Measurements from ENCODE around the gene ANKRD65.
A peak's percentile ranks its signal among the peaks of the same experiment; 100 is the strongest.
"Not testable (repeated sequence)": the region's sequence is repeated elsewhere in the genome, so short reads cannot be mapped to it uniquely, and the experiment has no call there.

The ANKRD65 gene

DNA sequence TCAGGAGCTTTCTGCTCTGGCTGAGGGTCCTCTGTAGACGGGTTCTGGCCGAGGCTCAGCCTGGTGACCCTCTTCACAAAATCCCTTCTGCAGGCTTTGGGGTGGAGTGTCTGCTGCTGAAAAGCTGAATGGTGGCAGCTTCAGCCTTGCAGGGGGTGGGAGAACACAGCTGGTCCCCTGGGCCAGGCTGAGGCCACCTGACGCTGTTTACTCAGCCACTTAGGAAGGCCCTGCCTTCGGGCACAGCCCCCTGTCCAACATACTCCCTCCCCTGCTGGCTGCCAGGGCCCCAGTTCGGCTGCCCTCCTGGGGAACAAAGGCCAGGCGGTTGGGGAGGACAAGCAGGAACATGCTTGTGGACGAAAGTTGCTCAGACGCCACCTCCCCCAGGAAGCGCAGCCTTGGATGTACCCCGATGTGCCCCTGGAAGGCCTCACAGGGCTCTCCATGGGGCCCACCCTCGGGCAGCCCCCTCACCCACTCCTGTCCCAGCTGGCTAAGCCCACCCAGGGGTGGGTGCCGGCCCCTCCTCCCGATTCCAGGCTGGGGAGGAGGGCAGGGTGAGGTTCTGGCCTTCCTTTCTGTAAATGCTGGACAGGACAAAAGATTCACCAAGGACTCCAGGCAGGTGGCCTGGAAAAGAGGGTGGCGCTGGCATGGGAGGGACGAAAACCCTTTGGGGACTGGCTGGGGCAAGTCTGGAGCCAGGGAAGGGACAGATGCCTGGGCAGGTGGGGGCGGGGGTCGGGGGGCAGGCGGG lies at the start of gene ANKRD65:
Gene ANKRD65, minus strand, starts transcription at position 130 of the 760 bp plus-strand sequence. CDS start 271 bp downstream, outside the sequence.
- H3K4me3 Mint-ChIP-seq: no peak within 1 kb of the TSS
- H3K9me3 Mint-ChIP-seq: no peaks in the 10 kb centered on the region
- no peak for DNase-seq
- H3K27ac Mint-ChIP-seq: no peak within 1 kb of the TSS
- H3K27me3 Mint-ChIP-seq: peaks cover 9% of the 10 kb centered on the region
- H3K36me3 Mint-ChIP-seq (ENCODE audit: low read depth): no peaks in the 10 kb centered on the region
- ATAC-seq: no peak
- H3K4me1 Mint-ChIP-seq: peaks cover 12% of the 10 kb centered on the region

DNA sequence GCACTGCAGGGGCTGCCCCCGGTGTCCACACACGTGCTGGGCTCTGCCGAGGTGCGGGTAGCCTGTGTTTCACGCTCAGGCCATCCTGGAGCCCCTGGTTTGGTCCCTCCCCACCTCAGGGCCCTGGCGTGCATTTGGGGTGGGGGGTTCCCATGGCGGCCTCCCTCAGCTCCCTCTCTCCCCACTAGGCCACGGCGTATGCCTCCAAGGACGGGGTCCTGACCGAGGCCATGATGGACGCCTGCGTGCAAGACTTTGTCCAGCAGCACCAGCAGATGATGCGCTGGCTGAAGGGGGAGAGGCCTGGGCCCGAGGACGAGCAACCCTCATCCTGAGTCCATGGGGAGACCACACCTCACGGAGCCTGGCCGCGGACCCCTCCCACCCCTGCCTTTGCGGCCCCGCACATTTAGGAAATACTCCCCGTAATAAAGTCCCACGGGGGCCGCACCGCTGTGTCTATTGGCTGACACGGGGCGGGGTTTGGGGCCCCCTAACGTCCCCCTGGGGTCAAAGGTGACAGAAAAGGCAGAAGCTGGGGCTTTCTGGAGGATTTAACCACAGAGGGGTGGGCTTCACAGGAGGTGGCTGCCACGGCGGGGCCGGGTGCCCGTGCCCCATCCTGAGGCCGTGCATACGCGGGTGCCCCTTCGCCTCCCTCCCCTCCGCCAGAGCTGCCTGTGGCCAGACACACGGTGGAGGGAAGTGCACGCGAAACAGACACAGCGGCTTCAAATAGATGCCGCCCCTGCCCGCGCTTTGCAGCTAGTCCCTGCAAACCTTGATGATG lies 47.3 kb upstream of the ANKRD65 start:
- not testable (repeated sequence) for H3K4me3 Mint-ChIP-seq, ATAC-seq, H3K27ac Mint-ChIP-seq, H3K27me3 Mint-ChIP-seq, DNase-seq, H3K9me3 Mint-ChIP-seq
- Mint-ChIP-seq H3K4me1 (peaks cover 22% of the 10 kb centered on the region), H3K36me3 (ENCODE audit: low read depth) (peaks cover 11% of the 10 kb centered on the region)

GRCh38 chr1:1463312-1463711 lies 42.2 kb upstream of the ANKRD65 start:
- Mint-ChIP-seq H3K4me1 (no peaks in the 10 kb centered on the region), H3K4me3 (no peak overlapping the region), H3K27ac (no peak overlapping the region), H3K27me3 (peaks cover 5% of the 10 kb centered on the region), H3K9me3 (no peaks in the 10 kb centered on the region), H3K36me3 (ENCODE audit: low read depth) (no peaks in the 10 kb centered on the region)
- DNase-seq (no peak), ATAC-seq (no peak)

GRCh38 chr1:1462318-1462966 lies 41.4 kb upstream of the ANKRD65 start:
- Mint-ChIP-seq H3K9me3 (no peaks in the 10 kb centered on the region), H3K27me3 (peaks cover 5% of the 10 kb centered on the region), H3K36me3 (ENCODE audit: low read depth) (no peaks in the 10 kb centered on the region), H3K4me1 (no peaks in the 10 kb centered on the region), H3K27ac (no peak overlapping the region), H3K4me3 (peak overlapping the region; percentile 24)
- DNase-seq (no peak), ATAC-seq (peak; percentile 51)

- H3K27ac Mint-ChIP-seq: no peak overlapping the region
- DNase-seq: no peak
These were observed 40.7 kb upstream of the ANKRD65 start for GRCh38 chr1:1461721-1462317.

DNA sequence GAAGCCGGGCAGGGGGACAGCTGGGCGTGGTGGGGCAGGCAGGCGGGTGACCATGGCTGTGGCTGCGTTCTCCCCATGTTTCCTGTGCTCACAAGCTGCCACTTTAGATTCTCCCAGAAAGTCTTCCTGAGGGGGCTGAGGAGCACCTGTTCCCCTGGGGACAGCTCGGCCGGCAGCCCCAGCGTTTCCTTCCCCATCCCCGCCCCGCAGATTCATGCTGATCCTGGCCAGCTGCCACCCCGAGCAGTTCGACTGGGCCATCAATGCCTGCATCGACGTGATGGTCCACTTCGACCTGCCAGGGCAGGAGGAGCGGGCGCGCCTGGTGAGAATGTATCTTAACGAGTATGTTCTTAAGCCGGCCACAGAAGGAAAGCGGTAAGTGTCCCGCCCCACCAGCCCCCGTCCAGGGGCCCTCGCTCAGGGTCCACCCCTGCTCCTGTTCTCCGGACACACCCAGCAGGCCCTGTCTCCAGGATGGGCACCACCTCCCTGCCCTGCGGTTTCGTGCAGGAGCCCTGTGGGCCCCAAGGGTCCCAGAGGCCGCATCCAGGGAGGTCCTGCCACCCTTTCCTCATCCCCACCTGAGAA lies 39.6 kb upstream of the ANKRD65 start:
- H3K4me3 Mint-ChIP-seq: no peak overlapping the region
- no peak overlapping the region for H3K27ac Mint-ChIP-seq
- H3K36me3 Mint-ChIP-seq (ENCODE audit: low read depth): no peaks in the 10 kb centered on the region
- no peaks in the 10 kb centered on the region for H3K9me3 Mint-ChIP-seq
- peaks cover 2% of the 10 kb centered on the region for H3K27me3 Mint-ChIP-seq
- ATAC-seq (no peak), DNase-seq (no peak)
- H3K4me1 Mint-ChIP-seq: no peaks in the 10 kb centered on the region

More at GRCh38 chr1:1461721-1462317, 40.7 kb upstream of the ANKRD65 start:
- ATAC-seq: no peak
- peaks cover 5% of the 10 kb centered on the region for H3K27me3 Mint-ChIP-seq
- H3K4me3 Mint-ChIP-seq: no peak overlapping the region
- no peaks in the 10 kb centered on the region for H3K4me1 Mint-ChIP-seq
- H3K36me3 Mint-ChIP-seq (ENCODE audit: low read depth): no peaks in the 10 kb centered on the region
- H3K9me3 Mint-ChIP-seq: no peaks in the 10 kb centered on the region

GRCh38 chr1:1459711-1460110 lies 38.6 kb upstream of the ANKRD65 start:
- not testable (repeated sequence) for ATAC-seq; H3K4me3 Mint-ChIP-seq; H3K27me3 Mint-ChIP-seq; H3K4me1 Mint-ChIP-seq; H3K27ac Mint-ChIP-seq; H3K9me3 Mint-ChIP-seq; DNase-seq; H3K36me3 Mint-ChIP-seq (ENCODE audit: low read depth)

DNA sequence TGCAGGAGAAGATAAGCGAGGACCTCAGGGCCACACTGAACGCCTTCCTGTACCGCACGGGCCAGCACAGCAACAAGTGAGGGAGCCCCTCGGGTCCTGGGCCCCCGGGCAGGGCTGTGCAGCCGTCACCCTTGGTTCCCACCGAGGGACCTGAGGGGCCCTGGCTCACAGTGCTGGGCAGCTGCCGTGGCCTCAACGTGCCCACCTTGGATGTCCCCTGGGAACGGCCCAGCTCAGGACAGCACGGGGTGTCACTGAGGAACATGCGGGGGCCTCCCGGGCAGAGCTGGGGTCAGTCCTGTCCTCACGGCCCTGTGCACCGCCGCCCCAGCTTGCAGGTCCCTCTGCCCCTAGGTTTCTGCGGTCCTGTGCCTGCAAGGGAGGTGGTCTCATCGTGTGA lies 38.1 kb upstream of the ANKRD65 start:
- not testable (repeated sequence) for DNase-seq; H3K9me3 Mint-ChIP-seq; H3K27me3 Mint-ChIP-seq; H3K27ac Mint-ChIP-seq; H3K4me3 Mint-ChIP-seq; H3K36me3 Mint-ChIP-seq (ENCODE audit: low read depth); ATAC-seq; H3K4me1 Mint-ChIP-seq

GRCh38 chr1:1456683-1457255 lies 35.7 kb upstream of the ANKRD65 start:
- DNase-seq; ATAC-seq; H3K36me3 Mint-ChIP-seq (ENCODE audit: low read depth); H3K4me1 Mint-ChIP-seq; H3K27ac Mint-ChIP-seq; H3K4me3 Mint-ChIP-seq; H3K27me3 Mint-ChIP-seq; H3K9me3 Mint-ChIP-seq: not testable (repeated sequence)

GRCh38 chr1:1455934-1456333 lies 34.9 kb upstream of the ANKRD65 start:
- not testable (repeated sequence) for DNase-seq; ATAC-seq; H3K27me3 Mint-ChIP-seq; H3K4me1 Mint-ChIP-seq; H3K27ac Mint-ChIP-seq; H3K9me3 Mint-ChIP-seq; H3K4me3 Mint-ChIP-seq; H3K36me3 Mint-ChIP-seq (ENCODE audit: low read depth)

DNA sequence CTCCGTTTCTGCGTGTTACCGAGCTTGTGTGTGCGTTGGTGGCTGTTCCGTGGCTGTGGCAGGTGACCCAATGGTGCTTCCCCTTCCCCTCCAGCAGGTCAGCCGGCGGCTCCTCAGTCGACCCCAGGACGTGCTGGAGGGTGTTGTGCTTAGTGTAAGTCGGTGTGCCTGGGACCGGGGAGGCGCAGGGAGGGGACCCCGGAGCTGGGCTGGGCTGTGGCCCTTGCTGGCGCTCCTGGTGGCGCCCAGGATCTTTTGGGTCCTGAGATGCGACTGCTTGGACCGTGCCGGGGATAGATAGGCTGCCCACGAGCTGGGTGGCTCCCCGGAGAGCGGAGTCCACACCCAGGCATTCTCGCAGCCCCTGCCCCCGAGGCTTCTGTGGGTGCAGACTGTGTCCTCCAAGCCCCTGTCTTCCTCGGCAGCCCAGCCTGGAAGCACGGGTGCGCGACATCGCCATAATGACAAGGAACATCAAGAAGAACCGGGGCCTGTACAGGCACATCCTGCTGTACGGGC lies 34.3 kb upstream of the ANKRD65 start:
- Mint-ChIP-seq H3K9me3 (no peaks in the 10 kb centered on the region), H3K4me1 (no peaks in the 10 kb centered on the region), H3K27ac (no peak overlapping the region), H3K4me3 (no peak overlapping the region), H3K27me3 (no peaks in the 10 kb centered on the region), H3K36me3 (ENCODE audit: low read depth) (no peaks in the 10 kb centered on the region)
- DNase-seq (no peak), ATAC-seq (no peak)

DNA sequence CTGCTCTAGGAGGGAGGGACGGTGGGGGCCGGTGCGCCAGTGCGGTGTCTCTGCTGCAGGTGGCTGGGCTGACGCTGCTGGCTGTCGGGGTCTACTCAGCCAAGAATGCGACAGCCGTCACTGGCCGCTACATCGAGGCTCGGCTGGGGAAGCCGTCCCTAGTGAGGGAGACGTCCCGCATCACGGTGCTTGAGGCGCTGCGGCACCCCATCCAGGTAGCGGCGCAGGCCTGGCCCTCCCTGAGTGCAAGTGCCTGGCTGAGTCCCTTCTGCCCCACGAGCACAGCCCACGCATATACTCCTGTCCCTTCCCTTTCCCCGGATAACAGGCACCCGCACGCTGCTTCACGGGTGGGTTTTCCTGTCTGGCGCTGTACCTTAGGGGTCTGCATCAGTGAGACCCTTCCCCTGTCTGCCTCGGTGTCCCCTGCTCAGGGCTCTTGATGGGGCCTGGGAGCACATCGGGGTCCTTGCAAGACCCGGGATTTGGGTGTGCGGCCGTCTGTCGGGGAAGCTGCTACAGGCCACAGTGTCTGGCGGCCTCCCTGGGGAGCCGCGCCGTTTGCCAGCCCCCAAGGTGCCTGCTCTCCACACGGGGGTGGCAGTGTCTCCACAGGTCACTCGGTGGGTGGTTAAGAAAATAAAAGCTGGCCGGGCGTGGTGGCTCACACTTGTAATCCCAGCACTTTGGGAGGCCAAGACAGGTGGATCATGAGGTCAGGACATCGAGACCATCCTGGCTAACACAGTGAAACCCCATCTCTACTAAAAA lies 33.4 kb upstream of the ANKRD65 start:
- not testable (repeated sequence) for H3K27me3 Mint-ChIP-seq; H3K4me1 Mint-ChIP-seq; H3K4me3 Mint-ChIP-seq; H3K27ac Mint-ChIP-seq; H3K9me3 Mint-ChIP-seq; H3K36me3 Mint-ChIP-seq (ENCODE audit: low read depth); DNase-seq; ATAC-seq

- H3K4me3 Mint-ChIP-seq: no peak overlapping the region
- DNase-seq (no peak), ATAC-seq (no peak)
- H3K36me3 Mint-ChIP-seq (ENCODE audit: low read depth): no peaks in the 10 kb centered on the region
- H3K9me3 Mint-ChIP-seq: no peaks in the 10 kb centered on the region
- no peak overlapping the region for H3K27ac Mint-ChIP-seq
- H3K27me3 Mint-ChIP-seq: no peaks in the 10 kb centered on the region
- no peaks in the 10 kb centered on the region for H3K4me1 Mint-ChIP-seq
These were observed 31.8 kb upstream of the ANKRD65 start for GRCh38 chr1:1452882-1453281.

All from activated naive CD8-positive, alpha-beta T cell treated with anti-CD3 and anti-CD28 coated beads, Interleukin-2, amount 50 U/mL, for 24 hours (primary cell).